ENCODE data around the gene CIRBP. TPM values are rescaled to one million over a fixed set of nuclear protein-coding genes. Genes with fewer than 3 reads are reported as not detected.

The CIRBP gene
- total and polyA plus RNA-seq, 2 donors (not counting 1 experiment from before 2014, with no cell fraction given), result 643 to 1,164 TPM

DNA sequence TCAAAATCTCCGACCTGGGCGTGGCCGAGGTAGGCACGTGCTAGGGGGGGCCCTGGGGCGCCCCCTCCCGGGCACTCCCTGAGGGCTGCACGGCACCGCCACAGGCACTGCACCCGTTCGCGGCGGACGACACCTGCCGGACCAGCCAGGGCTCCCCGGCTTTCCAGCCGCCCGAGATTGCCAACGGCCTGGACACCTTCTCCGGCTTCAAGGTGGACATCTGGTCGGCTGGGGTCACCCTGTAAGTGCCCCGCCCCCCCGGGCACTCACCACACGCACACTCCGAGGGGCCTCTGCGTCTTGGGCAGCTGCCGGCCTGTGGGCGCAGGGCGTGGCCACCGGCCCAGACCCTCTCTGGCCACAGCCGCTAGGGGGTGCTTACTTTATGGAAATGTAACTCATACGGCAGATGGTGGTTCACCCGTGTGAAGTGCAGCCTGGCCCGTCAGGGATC lies 48.6 kb upstream of the CIRBP start:
- WGBS (ENCODE audit: insufficient coverage), result 94% methylated on average over 32 of the region's 33 CpGs
- peaks cover 52% of the 10 kb centered on the region for H3K79me2 ChIP-seq (ENCODE audit: control insufficient read depth, insufficient read depth, low read length)

More for the DNA sequence above, 48.6 kb upstream of the CIRBP start:
- Histone ChIP-seq H3K9me3 (ENCODE audit: control extremely low read depth in 1 of 3, control insufficient read depth in 2 of 3, insufficient read depth in 1 of 3, low read length in 2 of 3) (no peaks in the 10 kb centered on the region), H3K27ac (ENCODE audit: low read length in 2 of 2) (no peak overlapping the region), H2AFZ (ENCODE audit: insufficient read depth, low read depth, low read length, poor library complexity, severe bottlenecking) (no peak overlapping the region), H3K27me3 (replicated peaks in 1 of 4; ENCODE audit: control extremely low read depth in 1 of 4, control insufficient read depth in 3 of 4, insufficient read depth in 4 of 4, low read length in 3 of 4) (no peaks in the 10 kb centered on the region), H3K4me2 (replicated peaks; ENCODE audit: low read depth, low read length, poor library complexity, severe bottlenecking) (no peak overlapping the region), H3K36me3 (replicated peaks in 1 of 2; ENCODE audit: control extremely low read depth in 1 of 2, control insufficient read depth in 1 of 2, extremely low read depth in 1 of 2, insufficient read depth in 2 of 2, low read length in 1 of 2) (peaks cover 0 to 36% of the 10 kb centered on the region in 2 experiments), H3K4me3 (ENCODE audit: control extremely low read depth in 1 of 5, extremely low read depth in 1 of 5, insufficient read depth in 1 of 5, low read depth in 2 of 5, low read length in 4 of 5) (no peak overlapping the region), H3K9ac (ENCODE audit: low read length) (no peak overlapping the region), H4K20me1 (ENCODE audit: control insufficient read depth, insufficient read depth, low read length, poor library complexity, severe bottlenecking) (peaks cover 65% of the 10 kb centered on the region), H3K4me1 (ENCODE audit: control insufficient read depth in 2 of 2, insufficient read depth in 2 of 2, low read length in 2 of 2) (no peaks in the 10 kb centered on the region)
- TF ChIP-seq, protein P1, sequence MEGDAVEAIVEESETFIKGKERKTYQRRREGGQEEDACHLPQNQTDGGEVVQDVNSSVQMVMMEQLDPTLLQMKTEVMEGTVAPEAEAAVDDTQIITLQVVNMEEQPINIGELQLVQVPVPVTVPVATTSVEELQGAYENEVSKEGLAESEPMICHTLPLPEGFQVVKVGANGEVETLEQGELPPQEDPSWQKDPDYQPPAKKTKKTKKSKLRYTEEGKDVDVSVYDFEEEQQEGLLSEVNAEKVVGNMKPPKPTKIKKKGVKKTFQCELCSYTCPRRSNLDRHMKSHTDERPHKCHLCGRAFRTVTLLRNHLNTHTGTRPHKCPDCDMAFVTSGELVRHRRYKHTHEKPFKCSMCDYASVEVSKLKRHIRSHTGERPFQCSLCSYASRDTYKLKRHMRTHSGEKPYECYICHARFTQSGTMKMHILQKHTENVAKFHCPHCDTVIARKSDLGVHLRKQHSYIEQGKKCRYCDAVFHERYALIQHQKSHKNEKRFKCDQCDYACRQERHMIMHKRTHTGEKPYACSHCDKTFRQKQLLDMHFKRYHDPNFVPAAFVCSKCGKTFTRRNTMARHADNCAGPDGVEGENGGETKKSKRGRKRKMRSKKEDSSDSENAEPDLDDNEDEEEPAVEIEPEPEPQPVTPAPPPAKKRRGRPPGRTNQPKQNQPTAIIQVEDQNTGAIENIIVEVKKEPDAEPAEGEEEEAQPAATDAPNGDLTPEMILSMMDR (IDR thresholded peaks at IDR 0.05), result no peak
- CTCF ChIA-PET, result interaction anchor here (0.9 kb wide), 1 partner anchor 18 kb away, joined by 4 read pairs; no protein-coding TSS in a partner anchor
- H3K9me3 Mint-ChIP-seq (ENCODE audit: insufficient read depth), result no peaks in the 10 kb centered on the region
- H3K27ac Mint-ChIP-seq, result no peak overlapping the region
- intact Hi-C loops (cut with micrococcal nuclease), result no loop called here
- POLR2A ChIA-PET, result interaction anchor here (0.6 kb wide), 1 partner anchor 1756 kb away, joined by 3 read pairs; no protein-coding TSS in a partner anchor
- DNase-seq, result no peak
- no peak overlapping the region for H3K4me3 Mint-ChIP-seq
- H3K27me3 Mint-ChIP-seq, result no peaks in the 10 kb centered on the region
- no peak for ATAC-seq (ENCODE audit: low read depth)
- peaks cover 4% of the 10 kb centered on the region for H3K4me1 Mint-ChIP-seq
